Effector memory CD4-positive, alpha-beta T cell (primary cell): ENCODE data around the gene COL16A1.

Experiments
- DNase-seq, 3 donors: peaks; one replicate each; pipeline ENCODE4 v3.0.0-alpha.2; 2020
- H3K27ac ChIP-seq: 2 replicates; pipeline ENCODE4 v1.7.0; 2013; ENCODE audit warnings: mild to moderate bottlenecking, low read length, moderate library complexity; ENCODE audit not compliant: insufficient read depth, poor library complexity, severe bottlenecking
- H3K27me3 ChIP-seq: replicated peaks from 2 replicates; pipeline ENCODE4 v1.7.0; 2013; ENCODE audit warnings: mild to moderate bottlenecking, low read length; ENCODE audit not compliant: insufficient read depth, control insufficient read depth, poor library complexity, severe bottlenecking
- H3K36me3 ChIP-seq: 2 replicates; pipeline ENCODE4 v1.7.0; 2013; ENCODE audit warnings: mild to moderate bottlenecking, low read length, moderate library complexity; ENCODE audit not compliant: control insufficient read depth, insufficient read depth
- H3K4me1 ChIP-seq: 2 replicates; pipeline ENCODE4 v1.7.0; 2013; ENCODE audit warnings: low read length, mild to moderate bottlenecking; ENCODE audit not compliant: control insufficient read depth, insufficient read depth, poor library complexity, severe bottlenecking
- H3K4me3 ChIP-seq: 2 replicates; pipeline ENCODE4 v1.7.0; 2013; ENCODE audit warnings: low read length, low read depth, mild to moderate bottlenecking; ENCODE audit not compliant: insufficient read depth, poor library complexity, severe bottlenecking
- H3K9me3 ChIP-seq: 2 replicates; pipeline ENCODE4 v1.7.0; 2013; ENCODE audit warnings: mild to moderate bottlenecking, low read length, moderate library complexity; ENCODE audit not compliant: control insufficient read depth

The COL16A1 gene

GRCh38 chr1:31695327-31695726 lies 8.5 kb downstream of the COL16A1 start:
- peaks cover 11% of the 10 kb centered on the region for H3K4me1 ChIP-seq
- no peak overlapping the region for H3K27ac ChIP-seq
- no peak for DNase-seq
- no peaks in the 10 kb centered on the region for H3K27me3 ChIP-seq
- H3K4me3 ChIP-seq = no peak overlapping the region
- H3K9me3 ChIP-seq = no peaks in the 10 kb centered on the region
- H3K36me3 ChIP-seq = no peaks in the 10 kb centered on the region

- DNase-seq = no peak
- Histone ChIP-seq H3K27me3 (no peaks in the 10 kb centered on the region), H3K27ac (no peak overlapping the region), H3K9me3 (no peaks in the 10 kb centered on the region), H3K4me3 (no peak overlapping the region), H3K4me1 (peaks cover 11% of the 10 kb centered on the region), H3K36me3 (no peaks in the 10 kb centered on the region)
Measured at GRCh38 chr1:31694964-31695313, 8.9 kb downstream of the COL16A1 start.

GRCh38 chr1:31694069-31694963 lies 9.5 kb downstream of the COL16A1 start:
- Histone ChIP-seq H3K4me3 (no peak overlapping the region), H3K27me3 (no peaks in the 10 kb centered on the region), H3K9me3 (no peaks in the 10 kb centered on the region), H3K36me3 (no peaks in the 10 kb centered on the region), H3K27ac (no peak overlapping the region), H3K4me1 (peaks cover 4% of the 10 kb centered on the region)
- DNase-seq = no peak

GRCh38 chr1:31693231-31693630 lies 10.6 kb downstream of the COL16A1 start:
- H3K4me3 ChIP-seq = no peak overlapping the region
- DNase-seq = no peak
- H3K27ac ChIP-seq = no peak overlapping the region
- H3K9me3 ChIP-seq = no peaks in the 10 kb centered on the region
- no peaks in the 10 kb centered on the region for H3K36me3 ChIP-seq
- no peaks in the 10 kb centered on the region for H3K27me3 ChIP-seq
- no peaks in the 10 kb centered on the region for H3K4me1 ChIP-seq

GRCh38 chr1:31691951-31692350 lies 11.9 kb downstream of the COL16A1 start:
- H3K4me3 ChIP-seq = no peak overlapping the region
- DNase-seq = no peak
- H3K4me1 ChIP-seq = no peaks in the 10 kb centered on the region
- H3K27me3 ChIP-seq = no peaks in the 10 kb centered on the region
- no peaks in the 10 kb centered on the region for H3K36me3 ChIP-seq
- H3K27ac ChIP-seq = no peak overlapping the region
- no peaks in the 10 kb centered on the region for H3K9me3 ChIP-seq

DNA sequence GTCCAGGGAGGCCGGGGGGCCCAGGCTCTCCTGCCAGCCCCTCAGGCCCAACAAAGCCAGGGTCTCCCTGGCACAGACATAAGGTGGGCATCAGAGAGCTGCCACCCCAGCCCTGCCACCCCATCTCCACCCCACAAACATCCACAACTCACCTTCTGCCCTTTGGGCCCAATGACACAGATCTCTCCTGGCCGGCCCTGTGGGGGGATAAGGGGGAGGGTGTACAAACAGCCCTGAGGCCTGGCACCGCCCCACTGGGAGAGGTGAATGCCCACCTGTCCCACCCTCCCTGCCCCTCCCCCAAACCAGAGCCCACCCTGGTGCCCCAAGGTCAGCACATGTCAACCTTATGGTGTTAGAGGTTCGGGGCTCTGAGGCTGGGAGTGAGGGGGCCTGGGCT lies 12.4 kb downstream of the COL16A1 start:
- H3K27ac ChIP-seq = no peak overlapping the region
- no peak for DNase-seq
- H3K4me1 ChIP-seq = no peaks in the 10 kb centered on the region
- no peaks in the 10 kb centered on the region for H3K9me3 ChIP-seq
- no peaks in the 10 kb centered on the region for H3K27me3 ChIP-seq
- no peaks in the 10 kb centered on the region for H3K36me3 ChIP-seq
- no peak overlapping the region for H3K4me3 ChIP-seq

DNA sequence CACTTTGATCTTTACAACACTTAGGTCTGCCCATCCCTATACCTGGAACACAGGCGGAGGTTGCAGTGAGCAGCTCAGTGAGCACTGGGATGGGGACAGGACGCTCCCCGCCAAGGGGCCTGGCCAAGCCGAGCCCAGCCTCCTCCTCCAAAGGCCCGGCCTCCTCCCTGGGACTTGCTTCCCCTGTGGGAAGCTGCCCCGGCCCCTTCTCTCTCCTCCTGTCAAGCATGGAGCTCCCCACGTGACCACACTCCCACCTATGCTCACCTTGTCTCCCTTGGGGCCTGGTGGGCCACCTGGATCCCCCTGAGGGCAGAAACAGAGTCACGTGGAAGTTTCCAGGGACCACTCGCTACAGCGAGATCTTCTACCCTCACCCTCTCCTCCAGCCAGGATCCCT lies 12.9 kb downstream of the COL16A1 start:
- Histone ChIP-seq H3K9me3 (no peaks in the 10 kb centered on the region), H3K27ac (no peak overlapping the region), H3K4me1 (no peaks in the 10 kb centered on the region), H3K27me3 (no peaks in the 10 kb centered on the region), H3K36me3 (no peaks in the 10 kb centered on the region), H3K4me3 (no peak overlapping the region)
- no peak for DNase-seq

GRCh38 chr1:31689854-31690253 lies 14.0 kb downstream of the COL16A1 start:
- no peak for DNase-seq
- Histone ChIP-seq H3K4me3 (no peak overlapping the region), H3K4me1 (no peaks in the 10 kb centered on the region), H3K27ac (no peak overlapping the region), H3K27me3 (no peaks in the 10 kb centered on the region), H3K36me3 (no peaks in the 10 kb centered on the region), H3K9me3 (no peaks in the 10 kb centered on the region)

DNA sequence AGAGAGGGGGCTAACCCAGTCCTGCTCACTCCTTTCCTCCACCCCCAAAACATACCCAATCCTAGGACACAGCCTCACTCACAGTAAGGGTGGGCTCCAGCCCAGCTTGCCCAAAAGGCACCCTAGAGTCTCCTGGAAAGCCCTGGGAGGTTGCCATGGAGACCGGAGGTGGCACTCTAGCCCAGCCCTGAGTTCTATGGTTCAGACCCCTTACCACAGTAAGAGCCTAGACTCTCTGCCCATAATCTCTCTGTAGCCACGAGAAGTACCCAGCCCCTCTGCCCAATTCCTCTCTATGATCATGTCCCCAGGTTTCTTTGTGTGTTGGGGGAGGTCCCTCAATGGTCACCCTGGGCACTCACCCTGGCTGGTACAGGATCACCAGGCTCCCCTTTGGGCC lies 14.4 kb downstream of the COL16A1 start:
- H3K27ac ChIP-seq = no peak overlapping the region
- DNase-seq = no peak
- no peaks in the 10 kb centered on the region for H3K27me3 ChIP-seq
- H3K4me1 ChIP-seq = no peaks in the 10 kb centered on the region
- H3K4me3 ChIP-seq = no peak overlapping the region
- no peaks in the 10 kb centered on the region for H3K36me3 ChIP-seq
- H3K9me3 ChIP-seq = no peaks in the 10 kb centered on the region

- no peak overlapping the region for H3K27ac ChIP-seq
- no peaks in the 10 kb centered on the region for H3K4me1 ChIP-seq
- no peaks in the 10 kb centered on the region for H3K9me3 ChIP-seq
- H3K36me3 ChIP-seq = no peaks in the 10 kb centered on the region
- H3K27me3 ChIP-seq = no peaks in the 10 kb centered on the region
- DNase-seq = no peak
- H3K4me3 ChIP-seq = no peak overlapping the region
Measured at GRCh38 chr1:31688233-31688918, 15.4 kb downstream of the COL16A1 start.
